Measurements from ENCODE around the gene COA6.
"Not testable (repeated sequence)": the region's sequence is repeated elsewhere in the genome, so short reads cannot be mapped to it uniquely, and the experiment has no call there.

Gene COA6

GRCh38 chr1:234369784-234370183 is 3.5 kb upstream of the COA6 start:
- DNase-seq (ENCODE audit: low read depth in 2 of 2), result no peak

GRCh38 chr1:234371414-234371813 is 1.8 kb upstream of the COA6 start:
- no peak for DNase-seq (ENCODE audit: low read depth in 2 of 2)

GRCh38 chr1:234372011-234372757 is 1.1 kb upstream of the COA6 start:
- no peak for DNase-seq (ENCODE audit: low read depth in 2 of 2)

- DNase-seq (ENCODE audit: low read depth in 2 of 2), result no peak
These were observed 651 bp downstream of the COA6 start for GRCh38 chr1:234373959-234374254.

GRCh38 chr1:234375672-234376071 is 2.4 kb downstream of the COA6 start:
- no peak for DNase-seq (ENCODE audit: low read depth in 2 of 2)

GRCh38 chr1:234379591-234380109 is 6.4 kb downstream of the COA6 start:
- DNase-seq (ENCODE audit: low read depth in 2 of 2), result not testable (repeated sequence)

- no peak for DNase-seq (ENCODE audit: low read depth in 2 of 2)
These were observed 8.7 kb downstream of the COA6 start for GRCh38 chr1:234381699-234382555.

- no peak for DNase-seq (ENCODE audit: low read depth in 2 of 2)
These were observed 12.9 kb downstream of the COA6 start for GRCh38 chr1:234386122-234386521.

GRCh38 chr1:234388094-234388493 is 14.8 kb downstream of the COA6 start:
- DNase-seq (ENCODE audit: low read depth in 2 of 2), result no peak

GRCh38 chr1:234393190-234393589 is 19.9 kb downstream of the COA6 start:
- DNase-seq (ENCODE audit: low read depth in 2 of 2), result no peak

- DNase-seq (ENCODE audit: low read depth in 2 of 2), result no peak
These were observed 22.0 kb downstream of the COA6 start for GRCh38 chr1:234395297-234395696.

GRCh38 chr1:234396092-234396491 is 22.8 kb downstream of the COA6 start:
- DNase-seq (ENCODE audit: low read depth in 2 of 2), result no peak

GRCh38 chr1:234396871-234397270 is 23.6 kb downstream of the COA6 start:
- DNase-seq (ENCODE audit: low read depth in 2 of 2), result no peak

- no peak for DNase-seq (ENCODE audit: low read depth in 2 of 2)
These were observed 24.5 kb downstream of the COA6 start for GRCh38 chr1:234397732-234398131.

GRCh38 chr1:234398849-234399381 is 25.7 kb downstream of the COA6 start:
- no peak for DNase-seq (ENCODE audit: low read depth in 2 of 2)

- DNase-seq (ENCODE audit: low read depth in 2 of 2), result not testable (repeated sequence)
These were observed 26.3 kb downstream of the COA6 start for GRCh38 chr1:234399515-234399914.

GRCh38 chr1:234400773-234401172 is 27.5 kb downstream of the COA6 start:
- no peak for DNase-seq (ENCODE audit: low read depth in 2 of 2)

- no peak for DNase-seq (ENCODE audit: low read depth in 2 of 2)
These were observed 28.4 kb downstream of the COA6 start for GRCh38 chr1:234401658-234402057.

GRCh38 chr1:234402939-234403338 is 29.7 kb downstream of the COA6 start:
- DNase-seq (ENCODE audit: low read depth in 2 of 2), result no peak

GRCh38 chr1:234405676-234406075 is 32.4 kb downstream of the COA6 start:
- no peak for DNase-seq (ENCODE audit: low read depth in 2 of 2)

GRCh38 chr1:234406871-234407270 is 33.6 kb downstream of the COA6 start:
- no peak for DNase-seq (ENCODE audit: low read depth in 2 of 2)

GRCh38 chr1:234408757-234409156 is 35.5 kb downstream of the COA6 start:
- peak in 1 of 2 donors; percentile 29 for DNase-seq (ENCODE audit: low read depth in 2 of 2)

GRCh38 chr1:234409328-234409727 is 36.1 kb downstream of the COA6 start:
- DNase-seq (ENCODE audit: low read depth in 2 of 2), result no peak
